HEK293 (cell line): Measurements from ENCODE around the gene TMEM51.

Experiments used
- CTCF ChIA-PET: fragments of 350-600 bp; formaldehyde crosslinking; extraction: SDS; loops from one replicate; lab custom pipeline; 2021; ENCODE audit warnings: antibody characterized with exemption; lab: Yijun Ruan, JAX
- POLR2A ChIA-PET: fragments of 300-600 bp; formaldehyde crosslinking; extraction: SDS; loops from one replicate; lab custom pipeline; 2020; ENCODE audit warnings: antibody characterized with exemption, inconsistent platforms; lab: Yijun Ruan, JAX
- H3K27ac ChIP-seq: fragments of 200-500 bp; sonication (Bioruptor generic); 2 replicates; pipeline ENCODE4 v1.5.1; 2014; ENCODE audit warnings: low read depth, low read length, control low read depth, inconsistent platforms; ENCODE audit errors: extremely low read depth
- H3K36me3 ChIP-seq, 2 experiments: fragments of 200-500 bp in 1 of 2; sonication (Bioruptor generic) in 1 of 2; 1 replicate in 1 of 2; 2 replicates in 1 of 2; pipeline ENCODE4 v1.5.1; 2014 to 2017; ENCODE audit warnings: inconsistent platforms in 2 of 2, low read length in 2 of 2; ENCODE audit not compliant: control insufficient read depth in 2 of 2, insufficient read depth in 1 of 2
- H3K4me1 ChIP-seq: fragments of 200-500 bp; sonication (Bioruptor generic); 2 replicates; pipeline ENCODE4 v1.5.1; 2014; ENCODE audit warnings: mild to moderate bottlenecking, low read length, inconsistent platforms; ENCODE audit not compliant: control insufficient read depth, insufficient read depth
- H3K4me3 ChIP-seq: 2 replicates; pipeline ENCODE4 v1.5.1; 2011; ENCODE audit warnings: low read depth, mild to moderate bottlenecking, control low read depth, low read length, moderate library complexity
- H3K9me3 ChIP-seq: fragments of 200-500 bp; sonication (Bioruptor generic); 2 replicates; pipeline ENCODE4 v1.5.1; 2014; ENCODE audit warnings: low read depth, low read length, inconsistent platforms; ENCODE audit not compliant: control insufficient read depth, insufficient read depth
- KLF10 ChIP-seq: fragments of 450-650 bp; IDR thresholded peaks from 2 replicates; pipeline ENCODE4 v1.5.1; 2018; ENCODE audit warnings: missing biosample characterization, mild to moderate bottlenecking, missing genetic modification characterization
- MZF1 ChIP-seq: fragments of 450-650 bp; formaldehyde crosslinking; IDR thresholded peaks from 2 replicates; pipeline ENCODE4 v1.5.1; 2017; ENCODE audit warnings: missing biosample characterization, missing genetic modification characterization, borderline replicate concordance
- PRDM2 ChIP-seq: fragments of 450-650 bp; formaldehyde crosslinking; IDR thresholded peaks from 2 replicates; pipeline ENCODE4 v1.5.1; 2016; ENCODE audit warnings: missing biosample characterization, missing genetic modification characterization, borderline replicate concordance
- SP7 ChIP-seq: fragments of 450-650 bp; formaldehyde crosslinking; IDR thresholded peaks from 2 replicates; pipeline ENCODE4 v1.5.1; 2016; ENCODE audit warnings: missing biosample characterization, missing genetic modification characterization
- TCF7L2 ChIP-seq: IDR thresholded peaks from 2 replicates; pipeline ENCODE4 v1.6.1; 2011; ENCODE audit warnings: low read depth, mild to moderate bottlenecking, inconsistent platforms, low read length, moderate library complexity, borderline replicate concordance
- WT1 ChIP-seq: fragments of 450-650 bp; formaldehyde crosslinking; IDR thresholded peaks from 2 replicates; pipeline ENCODE4 v1.5.1; 2016; ENCODE audit warnings: missing biosample characterization, missing genetic modification characterization
- ZBTB10 ChIP-seq: fragments of 450-650 bp; formaldehyde crosslinking; IDR thresholded peaks from 2 replicates; pipeline ENCODE4 v1.5.1; 2016; ENCODE audit warnings: missing biosample characterization, missing genetic modification characterization
- ZBTB7A ChIP-seq: fragments of 450-650 bp; formaldehyde crosslinking; IDR thresholded peaks from 2 replicates; pipeline ENCODE4 v1.5.1; 2016; ENCODE audit warnings: low read depth, missing biosample characterization, missing genetic modification characterization
- ZEB2 ChIP-seq: fragments of 450-650 bp; formaldehyde crosslinking; IDR thresholded peaks from 2 replicates; pipeline ENCODE4 v1.5.1; 2016; ENCODE audit warnings: missing biosample characterization, missing genetic modification characterization
- ZFP37 ChIP-seq: fragments of 450-650 bp; formaldehyde crosslinking; IDR thresholded peaks from 2 replicates; pipeline ENCODE4 v1.5.1; 2016; ENCODE audit warnings: missing biosample characterization, missing genetic modification characterization
- ZNF121 ChIP-seq: fragments of 450-650 bp; formaldehyde crosslinking; IDR thresholded peaks from 2 replicates; pipeline ENCODE4 v1.5.1; 2016; ENCODE audit warnings: missing biosample characterization, missing genetic modification characterization
- ZNF19 ChIP-seq: fragments of 450-650 bp; formaldehyde crosslinking; IDR thresholded peaks from 2 replicates; pipeline ENCODE4; 2016; ENCODE audit warnings: missing biosample characterization, missing genetic modification characterization, low read depth
- ZNF23 ChIP-seq: fragments of 450-650 bp; formaldehyde crosslinking; IDR thresholded peaks from 2 replicates; pipeline ENCODE4 v1.5.1; 2016; ENCODE audit warnings: missing biosample characterization, missing genetic modification characterization, borderline replicate concordance
- ZNF394 ChIP-seq: fragments of 450-650 bp; formaldehyde crosslinking; IDR thresholded peaks from 2 replicates; pipeline ENCODE4 v1.5.1; 2016; ENCODE audit warnings: missing biosample characterization, missing genetic modification characterization, mild to moderate bottlenecking, moderate library complexity, borderline replicate concordance
- ZNF416 ChIP-seq: fragments of 450-650 bp; formaldehyde crosslinking; IDR thresholded peaks from 2 replicates; pipeline ENCODE4 v1.5.1; 2016; ENCODE audit warnings: missing biosample characterization, missing genetic modification characterization
- ZNF488 ChIP-seq: fragments of 450-650 bp; formaldehyde crosslinking; IDR thresholded peaks from 2 replicates; pipeline ENCODE4 v1.5.1; 2016; ENCODE audit warnings: missing biosample characterization, missing genetic modification characterization
- ZNF529 ChIP-seq: fragments of 450-650 bp; formaldehyde crosslinking; IDR thresholded peaks from 2 replicates; pipeline ENCODE4 v1.5.1; 2017; ENCODE audit warnings: missing genetic modification characterization, missing biosample characterization; ENCODE audit not compliant: insufficient replicate concordance
- ZNF561 ChIP-seq: fragments of 450-650 bp; IDR thresholded peaks from 2 replicates; pipeline ENCODE4 v1.5.1; 2018; ENCODE audit warnings: missing biosample characterization, missing genetic modification characterization, borderline replicate concordance
- ZNF610 ChIP-seq: fragments of 450-650 bp; formaldehyde crosslinking; IDR thresholded peaks from 2 replicates; pipeline ENCODE4 v1.5.1; 2016; ENCODE audit warnings: missing biosample characterization, missing genetic modification characterization, borderline replicate concordance
- ZNF626 ChIP-seq: fragments of 450-650 bp; sonication (Bioruptor Pico); formaldehyde crosslinking; IDR thresholded peaks from 2 replicates; pipeline ENCODE4 v1.5.1; 2018; ENCODE audit warnings: missing biosample characterization, missing genetic modification characterization, inconsistent platforms
- ZNF629 ChIP-seq: fragments of 450-650 bp; formaldehyde crosslinking; IDR thresholded peaks from 2 replicates; pipeline ENCODE4 v1.5.1; 2017; ENCODE audit warnings: missing biosample characterization, missing genetic modification characterization
- ZNF660 ChIP-seq: fragments of 450-650 bp; IDR thresholded peaks from 2 replicates; pipeline ENCODE4 v1.5.1; 2018; ENCODE audit warnings: missing biosample characterization, mild to moderate bottlenecking, missing genetic modification characterization
- ZNF76 ChIP-seq: fragments of 450-650 bp; formaldehyde crosslinking; IDR thresholded peaks from 2 replicates; pipeline ENCODE4; 2016; ENCODE audit warnings: low read depth, missing biosample characterization, missing genetic modification characterization, borderline replicate concordance
- ZSCAN18 ChIP-seq: fragments of 450-650 bp; formaldehyde crosslinking; IDR thresholded peaks from 2 replicates; pipeline ENCODE4 v1.5.1; 2016; ENCODE audit warnings: missing biosample characterization, missing genetic modification characterization
- ZSCAN30 ChIP-seq: fragments of 450-650 bp; IDR thresholded peaks from 2 replicates; pipeline ENCODE4 v1.5.1; 2018; ENCODE audit warnings: missing biosample characterization, mild to moderate bottlenecking, missing genetic modification characterization, moderate library complexity

The TMEM51 gene

GRCh38 chr1:15173863-15174614, 20.5 kb downstream of the TMEM51 start (continued):
- 0 out of 2 replicates have a peak, but pooled peaks have one; percentile 30 for TF ChIP-seq MZF1
- no peak for TF ChIP-seq ZFP37
- TF ChIP-seq ZSCAN30: no peak
- TF ChIP-seq ZBTB7A: no peak
- no peak for TF ChIP-seq ZSCAN18 (tag by site-specific recombination)
- no peak for TF ChIP-seq WT1
- no peak for TF ChIP-seq ZNF19
- no peak for TF ChIP-seq ZNF561 (tag by site-specific recombination)
- TF ChIP-seq ZNF629 (tag by site-specific recombination): peak; percentile 33; the same call in 1 of the 2 replicates
- peak; percentile 42 for TF ChIP-seq ZEB2 (tag by site-specific recombination)
- TF ChIP-seq PRDM2: no peak
- no peak for TF ChIP-seq ZNF23 (tag by site-specific recombination)
- TF ChIP-seq ZNF416 (tag by site-specific recombination): no peak
- peak; percentile 31; the same call in 1 of the 2 replicates for TF ChIP-seq TCF7L2
- peak; percentile 90 for TF ChIP-seq ZNF121 (tag by site-specific recombination)
- peak; percentile 34; the same call in 1 of the 2 replicates for TF ChIP-seq ZNF394 (tag by site-specific recombination)
- TF ChIP-seq ZNF660 (tag by site-specific recombination): no peak
- TF ChIP-seq ZNF76 (tag by site-specific recombination): no peak
- TF ChIP-seq SP7: peak; percentile 70
- TF ChIP-seq, all 188 proteins: peak for 13

- no peaks in the 10 kb centered on the region for H3K9me3 ChIP-seq
- POLR2A ChIA-PET: interaction anchor here (1.0 kb wide), 1 partner anchor 22 kb away, joined by 4 read pairs; the partner anchor contains the start of gene TMEM51
- H3K4me3 ChIP-seq: no peak overlapping the region
- H3K27ac ChIP-seq: no peak overlapping the region
- CTCF ChIA-PET: no interaction called here
- no peaks in the 10 kb centered on the region for H3K36me3 ChIP-seq
- H3K4me1 ChIP-seq: 0 out of 2 replicates have a peak, but pooled peaks cover 2% of the 10 kb centered on the region
- TF ChIP-seq KLF10 (tag by site-specific recombination): 0 out of 2 replicates have a peak, but pooled peaks have one; percentile 3
- TF ChIP-seq ZNF626: no peak
- TF ChIP-seq ZNF610 (tag by site-specific recombination): no peak
- no peak for TF ChIP-seq ZNF529 (tag by site-specific recombination)
- no peak for TF ChIP-seq ZBTB10
- TF ChIP-seq ZNF488 (tag by site-specific recombination): no peak
Measured at GRCh38 chr1:15174615-15174983, 21.1 kb downstream of the TMEM51 start.
